GM21390 (cell line): ENCODE results near the gene RERE.

ENCODE experiments used
- ATAC-seq: cut with Tn5 transposase; IDR thresholded peaks from one replicate; pipeline ENCODE4 v1.9.1; 2021; ENCODE audit not compliant: unreplicated experiment

Gene RERE

GRCh38 chr1:8671306-8671917, 146.0 kb downstream of the RERE start:
- ATAC-seq, result no peak

- ATAC-seq, result no peak
Measured at GRCh38 chr1:8670371-8670818, 147.0 kb downstream of the RERE start.

GRCh38 chr1:8669606-8670335, 147.7 kb downstream of the RERE start:
- ATAC-seq, result no peak

GRCh38 chr1:8667869-8668594, 149.4 kb downstream of the RERE start:
- no peak for ATAC-seq

GRCh38 chr1:8666389-8667167, 150.9 kb downstream of the RERE start:
- ATAC-seq, result no peak

- no peak for ATAC-seq
Measured at GRCh38 chr1:8665833-8666232, 151.6 kb downstream of the RERE start.

GRCh38 chr1:8664887-8665286, 152.6 kb downstream of the RERE start:
- ATAC-seq, result no peak

GRCh38 chr1:8663915-8664329, 153.5 kb downstream of the RERE start:
- ATAC-seq, result no peak

- ATAC-seq, result no peak
Measured at GRCh38 chr1:8663090-8663802, 154.2 kb downstream of the RERE start.

- ATAC-seq, result no peak
Measured at GRCh38 chr1:8662380-8663072, 154.9 kb downstream of the RERE start.

- ATAC-seq, result no peak
Measured at GRCh38 chr1:8661185-8662110, 156.0 kb downstream of the RERE start.

- ATAC-seq, result no peak
Measured at GRCh38 chr1:8660411-8660828, 157.0 kb downstream of the RERE start.

- no peak for ATAC-seq
Measured at GRCh38 chr1:8659593-8659992, 157.8 kb downstream of the RERE start.

GRCh38 chr1:8653878-8654277, 163.6 kb downstream of the RERE start:
- no peak for ATAC-seq

- ATAC-seq, result no peak
Measured at GRCh38 chr1:8652467-8653046, 164.9 kb downstream of the RERE start.

- ATAC-seq, result no peak
Measured at GRCh38 chr1:8651962-8652361, 165.5 kb downstream of the RERE start.

- ATAC-seq, result no peak
Measured at GRCh38 chr1:8651236-8651890, 166.1 kb downstream of the RERE start.

GRCh38 chr1:8649875-8650274, 167.6 kb downstream of the RERE start:
- ATAC-seq, result no peak
